ENCODE results near the gene ZFYVE16. TPM values are rescaled to one million over a fixed set of nuclear protein-coding genes. Genes with fewer than 3 reads are reported as not detected.

ZFYVE16 gene
- total RNA-seq, 2 donors from 2014 or later = 22.3 to 26.5 TPM

- Histone ChIP-seq H3K27ac (no peak overlapping the region), H3K4me3 (no peak overlapping the region), H3K9me3 (no peaks in the 10 kb centered on the region), H3K27me3 (no peaks in the 10 kb centered on the region), H3K9ac (ENCODE audit: low read depth in 2 of 2, low read length in 2 of 2) (no peak overlapping the region), H3K36me3 (no peaks in the 10 kb centered on the region), H3K4me1 (no peaks in the 10 kb centered on the region)
- intact Hi-C loops (cut with DNase I) = no loop called here
- no peak for DNase-seq
- no peak for TF ChIP-seq CTCF (IDR thresholded peaks at IDR 0.05)
Measured at GRCh38 chr5:80370390-80370789, 37.5 kb upstream of the ZFYVE16 start.

DNA sequence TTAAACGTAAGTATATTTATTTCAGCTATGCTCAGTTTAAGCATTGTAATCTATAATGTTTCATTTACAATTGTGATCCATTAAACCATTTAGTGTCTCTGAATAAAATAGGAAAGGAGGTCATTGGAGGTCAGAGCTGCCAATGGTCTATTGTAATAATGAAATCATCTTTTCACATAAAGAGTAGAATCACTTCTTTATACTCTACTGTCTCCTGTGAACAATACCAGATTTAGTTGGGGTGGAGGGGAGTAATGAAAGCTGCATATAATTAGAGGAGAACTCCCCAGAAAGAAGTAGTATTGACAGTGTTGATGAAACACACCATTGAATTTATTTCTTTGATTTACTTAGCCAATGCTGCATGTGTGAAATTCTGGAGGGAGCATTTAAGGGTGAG, 35.1 kb upstream of the ZFYVE16 start:
- no peak overlapping the region for H3K9ac ChIP-seq (ENCODE audit: low read depth in 2 of 2, low read length in 2 of 2)
- H3K4me1 ChIP-seq = no peaks in the 10 kb centered on the region
- DNase-seq = no peak
- no peaks in the 10 kb centered on the region for H3K36me3 ChIP-seq
- no peak overlapping the region for H3K4me3 ChIP-seq
- TF ChIP-seq CTCF (IDR thresholded peaks at IDR 0.05) = no peak
- no peaks in the 10 kb centered on the region for H3K27me3 ChIP-seq
- intact Hi-C loops (cut with DNase I) = no loop called here
- no peaks in the 10 kb centered on the region for H3K9me3 ChIP-seq
- no peak overlapping the region for H3K27ac ChIP-seq

DNA sequence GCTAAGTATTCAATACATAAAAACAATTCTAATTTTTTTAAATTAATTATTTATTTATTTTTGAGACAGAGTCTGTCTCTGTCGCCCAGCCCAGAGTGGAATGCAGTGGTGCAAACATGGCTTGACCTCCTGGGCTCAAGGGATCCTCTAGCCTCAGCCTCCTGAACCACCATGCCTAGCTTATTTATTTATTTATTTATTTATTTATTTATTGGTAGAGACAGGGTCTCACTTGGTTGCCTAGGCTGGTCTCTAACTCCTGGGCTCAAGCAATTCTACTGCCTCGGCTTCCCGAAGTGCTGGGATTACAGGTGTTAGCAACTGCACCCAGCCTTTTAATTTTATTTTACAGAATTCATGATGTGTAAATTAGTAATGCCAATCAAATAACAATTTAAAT, 33.7 kb upstream of the ZFYVE16 start:
- Histone ChIP-seq H3K9ac (ENCODE audit: low read depth in 2 of 2, low read length in 2 of 2) (no peak overlapping the region), H3K4me3 (no peak overlapping the region), H3K9me3 (no peaks in the 10 kb centered on the region), H3K27me3 (no peaks in the 10 kb centered on the region), H3K27ac (no peak overlapping the region), H3K36me3 (no peaks in the 10 kb centered on the region), H3K4me1 (no peaks in the 10 kb centered on the region)
- TF ChIP-seq CTCF (IDR thresholded peaks at IDR 0.05) = no peak
- intact Hi-C loops (cut with DNase I) = no loop called here
- DNase-seq = no peak

GRCh38 chr5:80376557-80376956, 31.3 kb upstream of the ZFYVE16 start:
- H3K9me3 ChIP-seq = no peaks in the 10 kb centered on the region
- H3K36me3 ChIP-seq = no peaks in the 10 kb centered on the region
- no peak overlapping the region for H3K27ac ChIP-seq
- TF ChIP-seq CTCF (IDR thresholded peaks at IDR 0.05) = no peak
- no peak overlapping the region for H3K4me3 ChIP-seq
- H3K27me3 ChIP-seq = no peaks in the 10 kb centered on the region
- intact Hi-C loops (cut with DNase I) = no loop called here
- H3K9ac ChIP-seq (ENCODE audit: low read depth in 2 of 2, low read length in 2 of 2) = no peak overlapping the region
- DNase-seq = no peak
- H3K4me1 ChIP-seq = no peaks in the 10 kb centered on the region

DNA sequence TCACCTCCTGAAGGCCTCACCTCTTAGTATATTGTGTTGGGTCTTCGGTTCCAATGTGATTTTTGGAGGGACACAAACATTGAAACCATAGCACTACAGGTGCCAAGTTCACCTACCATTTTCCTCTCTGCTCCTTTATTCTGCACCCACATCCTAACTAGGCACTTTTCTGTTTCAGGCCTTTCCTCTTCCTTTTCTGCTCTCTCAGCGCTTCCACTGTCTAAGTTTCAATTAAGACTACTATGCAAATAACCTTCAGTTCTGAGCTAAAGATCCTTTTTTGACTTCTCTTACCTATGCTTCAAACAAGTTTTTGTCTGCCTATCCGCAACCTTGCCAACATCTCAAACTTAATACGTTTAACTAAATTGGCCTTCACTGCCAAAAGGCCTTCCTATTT, 25.4 kb upstream of the ZFYVE16 start:
- Histone ChIP-seq H3K4me3 (no peak overlapping the region), H3K9ac (ENCODE audit: low read depth in 2 of 2, low read length in 2 of 2) (no peak overlapping the region), H3K36me3 (no peaks in the 10 kb centered on the region), H3K9me3 (no peaks in the 10 kb centered on the region), H3K4me1 (no peaks in the 10 kb centered on the region), H3K27ac (no peak overlapping the region), H3K27me3 (no peaks in the 10 kb centered on the region)
- TF ChIP-seq CTCF (IDR thresholded peaks at IDR 0.05) = no peak
- intact Hi-C loops (cut with DNase I) = no loop called here
- DNase-seq = no peak
